Loucy (cell line): Measurements from ENCODE around the gene TOP3A.

Experiments
- H2AFZ ChIP-seq: fragments of 200-600 bp; sonication (generic); 2 replicates; pipeline ENCODE4 v1.6.0; 2016; ENCODE audit warnings: antibody characterized with exemption, mild to moderate bottlenecking, low read length, moderate library complexity
- H3F3A ChIP-seq: fragments of 200-600 bp; 2 replicates; pipeline ENCODE4 v1.6.0; 2016; ENCODE audit warnings: antibody characterized with exemption, low read depth, mild to moderate bottlenecking
- H3K27me3 ChIP-seq: fragments of 200-600 bp; sonication (generic); 2 replicates; pipeline ENCODE4 v1.6.1; 2014; ENCODE audit warnings: low read length, mild to moderate bottlenecking; ENCODE audit not compliant: insufficient read depth, poor library complexity, severe bottlenecking
- H3K36me3 ChIP-seq: fragments of 200-600 bp; sonication (generic); 2 replicates; pipeline ENCODE4 v1.6.1; 2016; ENCODE audit warnings: low read length; ENCODE audit not compliant: insufficient read depth
- H3K4me1 ChIP-seq: fragments of 200-600 bp; sonication (generic); 2 replicates; pipeline ENCODE4 v1.5.1; 2014; ENCODE audit warnings: low read length, mild to moderate bottlenecking; ENCODE audit not compliant: insufficient read depth, poor library complexity, severe bottlenecking
- H3K4me2 ChIP-seq: fragments of 200-600 bp; sonication (generic); 2 replicates; pipeline ENCODE4 v1.6.0; 2014; ENCODE audit warnings: antibody characterized with exemption, low read length, low read depth, mild to moderate bottlenecking; ENCODE audit not compliant: poor library complexity, severe bottlenecking
- H3K4me3 ChIP-seq: fragments of 200-600 bp; sonication (generic); 2 replicates; pipeline ENCODE4 v1.5.1; 2014; ENCODE audit warnings: low read length, mild to moderate bottlenecking, mixed read lengths; ENCODE audit not compliant: poor library complexity, severe bottlenecking
- H3K79me2 ChIP-seq: fragments of 200-600 bp; sonication (generic); 2 replicates; pipeline ENCODE4 v1.6.1; 2014; ENCODE audit warnings: low read length; ENCODE audit not compliant: insufficient read depth
- H3K9ac ChIP-seq: fragments of 200-600 bp; sonication (generic); 2 replicates; pipeline ENCODE4 v1.6.0; 2014; ENCODE audit warnings: mild to moderate bottlenecking, low read depth, low read length, moderate library complexity; ENCODE audit not compliant: poor library complexity, severe bottlenecking
- H3K9me2 ChIP-seq: fragments of 200-600 bp; sonication (generic); replicated peaks from 2 replicates; pipeline ENCODE4 v1.6.1; 2016; ENCODE audit warnings: low read depth, low read length, mixed read lengths
- H3K9me3 ChIP-seq: fragments of 200-600 bp; sonication (generic); 2 replicates; pipeline ENCODE4 v1.6.1; 2014; ENCODE audit warnings: mild to moderate bottlenecking, antibody characterized with exemption, low read length, low read depth; ENCODE audit not compliant: insufficient read depth
- H4K20me1 ChIP-seq: fragments of 200-600 bp; sonication (generic); 2 replicates; pipeline ENCODE4 v1.6.0; 2014; ENCODE audit warnings: antibody characterized with exemption, low read length, mild to moderate bottlenecking; ENCODE audit not compliant: insufficient read depth, poor library complexity, severe bottlenecking
- CTCF ChIP-seq: fragments of 200-600 bp; sonication (generic); conservative IDR thresholded peaks from 2 replicates; pipeline ENCODE4 v1.5.1; 2014; ENCODE audit warnings: mild to moderate bottlenecking, antibody characterized with exemption, low read length
- EZH2phosphoT487 ChIP-seq: fragments of 200-600 bp; IDR thresholded peaks from 2 replicates; pipeline ENCODE4 v1.6.1; 2018; ENCODE audit warnings: antibody characterized with exemption, mild to moderate bottlenecking, moderate library complexity, borderline replicate concordance

The TOP3A gene

DNA sequence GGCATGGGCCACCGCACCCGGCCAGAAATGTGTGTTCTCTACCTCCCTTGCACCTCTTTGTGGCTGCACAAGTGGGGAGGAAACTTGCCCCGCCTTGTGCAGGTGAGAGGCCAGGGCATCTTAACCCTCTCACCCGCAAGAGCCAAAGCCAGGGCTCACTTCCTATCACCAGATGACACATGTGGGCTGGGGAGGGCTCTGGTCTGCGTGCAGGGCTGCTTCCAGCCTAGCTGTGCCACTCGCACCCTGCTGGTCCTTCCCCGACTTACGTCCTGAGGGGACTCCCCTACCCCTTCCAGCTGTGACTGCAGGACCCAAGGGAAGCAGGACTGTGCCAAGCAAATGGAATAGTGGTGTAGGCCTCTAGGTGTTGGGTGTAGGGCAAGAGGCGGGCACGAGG is 47.4 kb downstream of the TOP3A start:
- Histone ChIP-seq H4K20me1 (no peaks in the 10 kb centered on the region), H3K36me3 (peaks cover 6% of the 10 kb centered on the region; the same call in 1 of the 2 replicates), H3K4me2 (no peak overlapping the region)

GRCh38 chr17:18263885-18264682 is 50.7 kb downstream of the TOP3A start:
- peaks cover 11% of the 10 kb centered on the region; the same call in 1 of the 2 replicates for H3K79me2 ChIP-seq
- no peak overlapping the region for H2AFZ ChIP-seq
- no peaks in the 10 kb centered on the region for H4K20me1 ChIP-seq
- no peak overlapping the region for H3K9ac ChIP-seq
- no peak overlapping the region for H3K4me2 ChIP-seq
- H3F3A ChIP-seq = no peaks in the 10 kb centered on the region
- H3K27me3 ChIP-seq = no peaks in the 10 kb centered on the region
- H3K4me3 ChIP-seq = no peak overlapping the region
- TF ChIP-seq EZH2phosphoT487 (no peak), CTCF (no peak)
- peaks cover 6% of the 10 kb centered on the region; the same call in 1 of the 2 replicates for H3K36me3 ChIP-seq
- no peaks in the 10 kb centered on the region for H3K9me3 ChIP-seq
- no peaks in the 10 kb centered on the region for H3K9me2 ChIP-seq
- peaks cover 13% of the 10 kb centered on the region for H3K4me1 ChIP-seq

More for the DNA sequence above, 47.4 kb downstream of the TOP3A start:
- TF ChIP-seq CTCF (no peak), EZH2phosphoT487 (no peak)
- no peaks in the 10 kb centered on the region for H3K9me3 ChIP-seq
- H3K9me2 ChIP-seq = no peaks in the 10 kb centered on the region
- no peaks in the 10 kb centered on the region for H3K27me3 ChIP-seq
- no peak overlapping the region for H3K4me3 ChIP-seq
- H3K4me1 ChIP-seq = no peaks in the 10 kb centered on the region
- no peaks in the 10 kb centered on the region; the same call in 1 of the 2 replicates for H3K79me2 ChIP-seq
- H2AFZ ChIP-seq = no peak overlapping the region
- H3K9ac ChIP-seq = no peak overlapping the region
- H3F3A ChIP-seq = no peaks in the 10 kb centered on the region

DNA sequence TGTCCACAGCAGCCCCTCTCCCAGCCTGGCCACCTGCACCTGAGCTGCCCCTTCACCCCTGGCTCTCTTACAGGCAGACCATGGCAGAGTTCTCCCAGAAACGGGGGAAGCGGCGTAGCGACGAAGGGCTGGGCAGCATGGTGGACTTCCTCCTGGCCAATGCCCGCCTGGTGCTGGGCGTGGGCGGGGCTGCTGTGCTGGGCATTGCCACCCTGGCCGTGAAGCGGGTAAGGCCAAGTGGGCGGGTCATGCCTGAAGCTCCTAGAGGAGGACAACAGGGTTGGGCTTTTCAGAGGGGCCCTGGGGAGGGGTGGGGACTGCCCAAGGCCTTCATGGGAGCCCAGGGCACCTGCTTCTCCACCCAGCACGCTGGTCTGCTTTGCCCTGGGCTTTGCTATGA is 52.2 kb downstream of the TOP3A start:
- Histone ChIP-seq H3K4me1 (peaks cover 17% of the 10 kb centered on the region), H3K79me2 (peaks cover 19% of the 10 kb centered on the region), H3K4me2 (no peak overlapping the region), H3K36me3 (peaks cover 6% of the 10 kb centered on the region; the same call in 1 of the 2 replicates), H3K9ac (no peak overlapping the region), H3K27me3 (no peaks in the 10 kb centered on the region), H4K20me1 (peaks cover 2% of the 10 kb centered on the region), H3K9me2 (no peaks in the 10 kb centered on the region), H3K9me3 (no peaks in the 10 kb centered on the region), H3F3A (no peaks in the 10 kb centered on the region), H3K4me3 (no peak overlapping the region), H2AFZ (no peak overlapping the region)
- no peak for TF ChIP-seq EZH2phosphoT487
- TF ChIP-seq CTCF = no peak
